ENCODE data around the gene SEPHS2.

The SEPHS2 gene

DNA sequence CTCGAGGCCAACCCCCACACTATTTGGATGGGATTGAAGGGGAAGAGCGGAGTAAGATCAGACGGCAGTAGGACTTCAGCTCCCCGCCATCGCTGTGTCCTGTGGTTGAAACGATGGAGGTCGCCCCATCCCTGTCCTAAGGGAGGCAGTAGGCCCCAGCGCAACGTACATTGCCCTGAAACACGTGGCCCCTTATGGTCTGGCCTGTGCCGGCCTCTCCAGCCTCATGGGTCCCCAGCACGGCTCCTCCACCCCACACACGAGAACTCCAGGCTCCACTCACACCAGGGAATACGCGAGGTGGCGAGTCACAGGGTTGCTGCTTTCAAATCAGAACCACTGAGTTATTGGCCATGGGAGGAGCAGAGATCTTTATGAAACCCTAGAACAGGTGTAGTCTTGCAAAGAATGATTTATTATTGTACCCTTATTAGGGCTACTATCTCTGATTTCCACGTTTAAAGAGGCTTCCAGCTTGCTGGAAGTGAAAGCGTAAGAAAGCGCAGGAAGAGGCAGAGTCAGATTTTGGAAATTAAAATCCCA, 15.2 kb downstream of the SEPHS2 start:
- Histone ChIP-seq H3K4me3 (ENCODE audit: low read length in 2 of 2) (peak overlapping the region; percentile 74 to 90), H3K9ac (ENCODE audit: low read depth in 1 of 2, low read length in 2 of 2) (peak overlapping the region; percentile 67 to 83), H3K27ac (ENCODE audit: low read depth in 2 of 2, low read length in 2 of 2) (peak overlapping the region; percentile 71 to 74), H3K9me3 (ENCODE audit: control insufficient read depth in 2 of 2, low read length in 2 of 2) (no peaks in the 10 kb centered on the region), H3K27me3 (ENCODE audit: control insufficient read depth in 2 of 2, insufficient read depth in 2 of 2, low read length in 2 of 2) (no peaks in the 10 kb centered on the region), H3K36me3 (ENCODE audit: control insufficient read depth in 2 of 2, insufficient read depth in 2 of 2, low read length in 2 of 2) (peaks cover 2 to 13% of the 10 kb centered on the region in 2 donors), H3K4me1 (ENCODE audit: control insufficient read depth in 2 of 2, insufficient read depth in 2 of 2, low read length in 2 of 2) (peaks cover 16 to 18% of the 10 kb centered on the region in 2 donors)

- H3K4me3 ChIP-seq (ENCODE audit: low read length in 2 of 2), result peak within 1 kb of the TSS; percentile 74 to 90
- no peaks in the 10 kb centered on the region for H3K27me3 ChIP-seq (ENCODE audit: control insufficient read depth in 2 of 2, insufficient read depth in 2 of 2, low read length in 2 of 2)
- H3K9me3 ChIP-seq (ENCODE audit: control insufficient read depth in 2 of 2, low read length in 2 of 2), result no peaks in the 10 kb centered on the region
- H3K27ac ChIP-seq (ENCODE audit: low read depth in 2 of 2, low read length in 2 of 2), result peak within 1 kb of the TSS; percentile 87 to 91
- H3K9ac ChIP-seq (ENCODE audit: low read depth in 1 of 2, low read length in 2 of 2), result peak within 1 kb of the TSS; percentile 81 to 83
- peaks cover 16 to 18% of the 10 kb centered on the region in 2 donors for H3K4me1 ChIP-seq (ENCODE audit: control insufficient read depth in 2 of 2, insufficient read depth in 2 of 2, low read length in 2 of 2)
- H3K36me3 ChIP-seq (ENCODE audit: control insufficient read depth in 2 of 2, insufficient read depth in 2 of 2, low read length in 2 of 2), result peaks cover 2 to 13% of the 10 kb centered on the region in 2 donors
Observed at GRCh38 chr16:30429678-30430427, 15.8 kb downstream of the SEPHS2 start, which contains the start of gene DCTPP1. DCTPP1 (minus strand) TSS chr16:30430030; CDS start chr16:30429980, 50 bp downstream.

- Histone ChIP-seq H3K36me3 (ENCODE audit: control insufficient read depth in 2 of 2, insufficient read depth in 2 of 2, low read length in 2 of 2) (peaks cover 3 to 18% of the 10 kb centered on the region in 2 donors), H3K9ac (ENCODE audit: low read depth in 1 of 2, low read length in 2 of 2) (peak overlapping the region; percentile 81 to 83), H3K27ac (ENCODE audit: low read depth in 2 of 2, low read length in 2 of 2) (peak overlapping the region; percentile 87 to 91)
Observed at GRCh38 chr16:30429418-30429677, 16.3 kb downstream of the SEPHS2 start.

GRCh38 chr16:30428055-30428454, 17.6 kb downstream of the SEPHS2 start:
- peaks cover 11 to 29% of the 10 kb centered on the region in 2 donors for H3K36me3 ChIP-seq (ENCODE audit: control insufficient read depth in 2 of 2, insufficient read depth in 2 of 2, low read length in 2 of 2)
- H3K27me3 ChIP-seq (ENCODE audit: control insufficient read depth in 2 of 2, insufficient read depth in 2 of 2, low read length in 2 of 2), result no peaks in the 10 kb centered on the region
- no peak overlapping the region for H3K9ac ChIP-seq (ENCODE audit: low read depth in 1 of 2, low read length in 2 of 2)
- H3K9me3 ChIP-seq (ENCODE audit: control insufficient read depth in 2 of 2, low read length in 2 of 2), result no peaks in the 10 kb centered on the region
- no peak overlapping the region for H3K27ac ChIP-seq (ENCODE audit: low read depth in 2 of 2, low read length in 2 of 2)
- H3K4me1 ChIP-seq (ENCODE audit: control insufficient read depth in 2 of 2, insufficient read depth in 2 of 2, low read length in 2 of 2), result peaks cover 16 to 18% of the 10 kb centered on the region in 2 donors
- H3K4me3 ChIP-seq (ENCODE audit: low read length in 2 of 2), result no peak overlapping the region

More at GRCh38 chr16:30429418-30429677, 16.3 kb downstream of the SEPHS2 start:
- H3K4me3 ChIP-seq (ENCODE audit: low read length in 2 of 2), result peak overlapping the region; percentile 74 to 90
- H3K4me1 ChIP-seq (ENCODE audit: control insufficient read depth in 2 of 2, insufficient read depth in 2 of 2, low read length in 2 of 2), result peaks cover 16 to 18% of the 10 kb centered on the region in 2 donors
- H3K9me3 ChIP-seq (ENCODE audit: control insufficient read depth in 2 of 2, low read length in 2 of 2), result no peaks in the 10 kb centered on the region
- no peaks in the 10 kb centered on the region for H3K27me3 ChIP-seq (ENCODE audit: control insufficient read depth in 2 of 2, insufficient read depth in 2 of 2, low read length in 2 of 2)

DNA sequence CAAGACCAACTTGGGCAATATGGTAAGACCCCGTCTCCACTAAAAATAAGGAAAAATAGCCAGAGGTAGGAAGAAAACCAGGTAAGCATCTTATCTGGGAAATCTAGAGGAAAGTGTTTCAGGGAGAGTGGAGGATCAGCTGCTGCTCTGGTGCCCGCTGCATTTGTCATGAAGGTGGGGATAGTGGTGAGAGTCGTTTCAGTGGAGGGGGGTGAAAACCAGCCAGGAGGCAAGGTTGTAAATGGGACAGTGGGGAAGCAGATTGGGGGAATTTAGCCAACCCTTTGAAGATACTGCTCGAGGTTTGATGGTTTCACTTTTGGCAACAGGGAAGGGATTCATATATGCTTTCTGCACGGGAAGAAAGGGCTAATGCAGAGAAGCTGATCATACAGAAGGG, 24.7 kb downstream of the SEPHS2 start:
- H3K9me3 ChIP-seq (ENCODE audit: control insufficient read depth in 2 of 2, low read length in 2 of 2), result no peaks in the 10 kb centered on the region
- no peak overlapping the region for H3K9ac ChIP-seq (ENCODE audit: low read depth in 1 of 2, low read length in 2 of 2)
- H3K27me3 ChIP-seq (ENCODE audit: control insufficient read depth in 2 of 2, insufficient read depth in 2 of 2, low read length in 2 of 2), result no peaks in the 10 kb centered on the region
- no peak overlapping the region for H3K4me3 ChIP-seq (ENCODE audit: low read length in 2 of 2)
- no peak overlapping the region for H3K27ac ChIP-seq (ENCODE audit: low read depth in 2 of 2, low read length in 2 of 2)
- H3K4me1 ChIP-seq (ENCODE audit: control insufficient read depth in 2 of 2, insufficient read depth in 2 of 2, low read length in 2 of 2), result peaks cover 9 to 15% of the 10 kb centered on the region in 2 donors
- H3K36me3 ChIP-seq (ENCODE audit: control insufficient read depth in 2 of 2, insufficient read depth in 2 of 2, low read length in 2 of 2), result peaks cover 28 to 35% of the 10 kb centered on the region in 2 donors

DNA sequence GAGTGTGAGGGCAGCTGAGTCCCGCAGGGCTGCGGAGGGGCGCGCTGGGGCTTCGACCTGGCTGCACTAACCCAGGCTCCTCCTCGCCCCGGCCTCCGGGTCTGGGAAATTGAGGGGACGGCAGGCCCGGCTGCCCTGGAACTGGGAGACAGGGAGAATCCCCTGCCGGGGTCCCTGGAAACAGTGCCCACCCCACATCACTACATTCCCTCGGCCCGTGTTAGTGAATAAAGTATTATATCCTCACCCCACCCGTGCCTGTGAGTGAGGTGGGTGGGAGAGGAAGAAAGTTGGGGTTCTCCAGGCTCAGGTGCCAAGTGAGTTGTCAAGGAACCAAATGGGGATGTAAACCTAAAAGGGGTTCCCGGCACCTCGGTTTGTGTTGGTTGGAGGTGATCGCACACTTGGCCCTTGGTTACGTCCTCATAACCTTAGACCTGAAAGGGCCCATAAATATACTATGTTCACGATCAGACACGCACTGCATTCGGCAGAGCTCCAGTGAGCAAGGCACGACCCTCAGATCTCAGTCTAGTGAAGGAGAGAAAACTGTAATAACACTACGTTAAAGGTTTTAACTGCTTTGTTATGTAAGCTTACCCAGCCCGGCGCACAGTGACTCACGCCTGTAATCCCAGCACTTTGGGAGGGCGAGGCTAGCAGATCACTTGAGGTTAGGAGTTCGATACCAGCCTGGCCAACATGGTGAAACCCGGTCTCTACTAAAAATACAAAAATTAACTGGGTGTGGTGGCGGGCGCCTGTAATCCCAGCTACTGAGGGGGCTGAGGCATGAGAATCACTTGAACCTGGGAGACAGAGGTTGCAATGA, 27.1 kb downstream of the SEPHS2 start:
- H3K9ac ChIP-seq (ENCODE audit: low read depth in 1 of 2, low read length in 2 of 2), result peak overlapping the region; percentile 72 to 82
- peaks cover 9 to 15% of the 10 kb centered on the region in 2 donors for H3K4me1 ChIP-seq (ENCODE audit: control insufficient read depth in 2 of 2, insufficient read depth in 2 of 2, low read length in 2 of 2)
- no peaks in the 10 kb centered on the region for H3K27me3 ChIP-seq (ENCODE audit: control insufficient read depth in 2 of 2, insufficient read depth in 2 of 2, low read length in 2 of 2)
- H3K27ac ChIP-seq (ENCODE audit: low read depth in 2 of 2, low read length in 2 of 2), result peak overlapping the region; percentile 88 to 90
- H3K9me3 ChIP-seq (ENCODE audit: control insufficient read depth in 2 of 2, low read length in 2 of 2), result no peaks in the 10 kb centered on the region
- peaks cover 20 to 22% of the 10 kb centered on the region in 2 donors for H3K36me3 ChIP-seq (ENCODE audit: control insufficient read depth in 2 of 2, insufficient read depth in 2 of 2, low read length in 2 of 2)
- H3K4me3 ChIP-seq (ENCODE audit: low read length in 2 of 2), result peak overlapping the region; percentile 70 to 73

GRCh38 chr16:30417529-30418349, 27.9 kb downstream of the SEPHS2 start:
- H3K27ac ChIP-seq (ENCODE audit: low read depth in 2 of 2, low read length in 2 of 2), result peak overlapping the region; percentile 88 to 90
- H3K9ac ChIP-seq (ENCODE audit: low read depth in 1 of 2, low read length in 2 of 2), result peak overlapping the region; percentile 72 to 82

DNA sequence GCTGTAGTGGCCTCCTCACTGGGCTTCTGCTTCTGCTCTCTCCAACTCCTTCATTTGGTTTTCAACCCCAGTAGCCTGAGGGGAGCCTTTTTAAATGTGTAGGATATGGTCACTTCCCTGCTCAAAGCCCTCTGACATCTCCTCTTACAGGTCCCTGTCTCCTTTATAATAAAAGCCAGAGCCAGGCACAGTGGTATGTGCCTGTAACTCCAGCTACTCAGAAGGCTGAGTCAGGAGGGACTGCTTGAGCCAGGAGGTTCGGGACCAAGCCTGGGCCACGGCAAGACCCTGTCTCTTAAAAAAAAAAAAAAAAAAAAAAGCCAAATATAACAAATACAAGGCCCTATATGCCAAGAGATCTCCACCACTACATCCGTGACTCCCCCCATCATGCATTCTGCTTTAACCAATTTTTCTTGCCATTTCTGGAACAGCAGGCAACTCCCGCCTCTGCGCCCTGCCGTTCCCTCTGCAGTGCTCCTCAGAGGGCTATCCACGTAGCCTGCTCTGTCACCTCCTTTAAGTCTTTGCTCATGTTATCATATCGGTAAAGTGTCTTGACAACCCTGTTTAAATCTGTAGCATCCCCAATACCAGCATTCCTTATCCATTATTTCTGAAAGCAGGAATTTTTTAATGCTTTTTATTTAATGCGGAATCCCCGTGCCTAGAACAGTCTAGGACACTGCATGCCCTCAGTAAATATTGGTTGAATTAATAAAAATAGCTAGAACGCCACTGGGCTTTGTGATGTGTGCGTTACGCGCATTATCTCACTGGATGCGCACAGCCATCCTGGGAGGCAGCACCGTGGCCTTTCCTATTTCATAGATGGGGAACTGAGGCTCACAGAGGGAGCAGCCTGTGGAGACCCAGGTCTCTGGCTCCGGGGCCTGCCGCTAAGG, 28.8 kb downstream of the SEPHS2 start:
- no peaks in the 10 kb centered on the region for H3K9me3 ChIP-seq (ENCODE audit: control insufficient read depth in 2 of 2, low read length in 2 of 2)
- H3K27ac ChIP-seq (ENCODE audit: low read depth in 2 of 2, low read length in 2 of 2), result peak overlapping the region; percentile 88 to 90
- H3K27me3 ChIP-seq (ENCODE audit: control insufficient read depth in 2 of 2, insufficient read depth in 2 of 2, low read length in 2 of 2), result no peaks in the 10 kb centered on the region
- peak overlapping the region; percentile 70 to 73 for H3K4me3 ChIP-seq (ENCODE audit: low read length in 2 of 2)
- peaks cover 9 to 15% of the 10 kb centered on the region in 2 donors for H3K4me1 ChIP-seq (ENCODE audit: control insufficient read depth in 2 of 2, insufficient read depth in 2 of 2, low read length in 2 of 2)
- peaks cover 17 to 26% of the 10 kb centered on the region in 2 donors for H3K36me3 ChIP-seq (ENCODE audit: control insufficient read depth in 2 of 2, insufficient read depth in 2 of 2, low read length in 2 of 2)
- H3K9ac ChIP-seq (ENCODE audit: low read depth in 1 of 2, low read length in 2 of 2), result peak overlapping the region; percentile 72 to 82

More at GRCh38 chr16:30417529-30418349, 27.9 kb downstream of the SEPHS2 start:
- Histone ChIP-seq H3K4me1 (ENCODE audit: control insufficient read depth in 2 of 2, insufficient read depth in 2 of 2, low read length in 2 of 2) (peaks cover 9 to 15% of the 10 kb centered on the region in 2 donors), H3K9me3 (ENCODE audit: control insufficient read depth in 2 of 2, low read length in 2 of 2) (no peaks in the 10 kb centered on the region), H3K27me3 (ENCODE audit: control insufficient read depth in 2 of 2, insufficient read depth in 2 of 2, low read length in 2 of 2) (no peaks in the 10 kb centered on the region), H3K36me3 (ENCODE audit: control insufficient read depth in 2 of 2, insufficient read depth in 2 of 2, low read length in 2 of 2) (peaks cover 20 to 21% of the 10 kb centered on the region in 2 donors), H3K4me3 (ENCODE audit: low read length in 2 of 2) (peak overlapping the region; percentile 70 to 73)
